Stimulated activated CD4-positive, alpha-beta T cell treated with anti-CD3 and anti-CD28 coated beads, Interleukin-12 subunit alpha, Interleukin-12 subunit beta, amount 100 ng/mL, for 4 hours (primary cell): Measurements from ENCODE around the gene ELMO1.
A peak's percentile ranks its signal among the peaks of the same experiment; 100 is the strongest.

Source experiments
- DNase-seq: peaks from one replicate; pipeline ENCODE4 v3.0.0-alpha.2; 2020

The ELMO1 gene

DNA sequence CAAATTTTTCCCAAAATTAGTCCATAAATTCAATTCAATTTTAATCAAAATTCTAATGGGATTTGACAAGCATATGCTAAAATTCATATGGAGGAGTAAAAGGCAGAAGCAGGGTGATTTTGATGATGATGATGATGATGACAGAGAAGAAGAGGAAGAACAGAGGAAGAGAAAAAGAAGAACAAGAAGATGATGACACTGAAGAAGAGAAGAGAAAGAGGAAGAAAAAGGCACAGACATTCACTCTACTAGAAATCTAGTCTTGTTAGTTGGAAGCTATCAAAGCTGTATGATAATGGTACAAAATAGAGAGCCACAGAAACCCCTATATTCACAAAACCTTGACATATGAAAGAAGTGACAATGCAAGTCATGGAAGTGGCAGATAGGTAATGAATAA lies 157.9 kb downstream of the ELMO1 start:
- DNase-seq: no peak

- no peak for DNase-seq
Measured at GRCh38 chr7:37289781-37290180, 158.9 kb downstream of the ELMO1 start.

DNA sequence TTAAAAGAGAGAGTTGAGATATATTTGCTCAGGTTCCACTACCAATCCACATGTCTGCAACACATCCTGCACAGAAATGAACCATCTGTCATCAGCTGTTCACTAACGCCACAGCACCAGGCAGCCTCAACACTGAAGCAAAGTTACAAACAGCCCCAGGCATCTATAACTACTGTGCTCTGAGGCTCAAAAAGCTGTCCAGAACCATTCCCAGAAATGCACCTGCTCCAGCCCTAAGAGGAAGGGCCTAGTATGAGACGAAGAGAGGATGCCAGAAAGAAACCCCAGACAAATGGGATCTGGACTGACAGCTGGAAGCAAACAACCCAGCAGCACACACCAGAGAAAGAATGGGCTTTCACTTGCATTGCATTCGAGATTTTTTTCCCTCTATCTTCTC lies 159.3 kb downstream of the ELMO1 start:
- DNase-seq: no peak

DNA sequence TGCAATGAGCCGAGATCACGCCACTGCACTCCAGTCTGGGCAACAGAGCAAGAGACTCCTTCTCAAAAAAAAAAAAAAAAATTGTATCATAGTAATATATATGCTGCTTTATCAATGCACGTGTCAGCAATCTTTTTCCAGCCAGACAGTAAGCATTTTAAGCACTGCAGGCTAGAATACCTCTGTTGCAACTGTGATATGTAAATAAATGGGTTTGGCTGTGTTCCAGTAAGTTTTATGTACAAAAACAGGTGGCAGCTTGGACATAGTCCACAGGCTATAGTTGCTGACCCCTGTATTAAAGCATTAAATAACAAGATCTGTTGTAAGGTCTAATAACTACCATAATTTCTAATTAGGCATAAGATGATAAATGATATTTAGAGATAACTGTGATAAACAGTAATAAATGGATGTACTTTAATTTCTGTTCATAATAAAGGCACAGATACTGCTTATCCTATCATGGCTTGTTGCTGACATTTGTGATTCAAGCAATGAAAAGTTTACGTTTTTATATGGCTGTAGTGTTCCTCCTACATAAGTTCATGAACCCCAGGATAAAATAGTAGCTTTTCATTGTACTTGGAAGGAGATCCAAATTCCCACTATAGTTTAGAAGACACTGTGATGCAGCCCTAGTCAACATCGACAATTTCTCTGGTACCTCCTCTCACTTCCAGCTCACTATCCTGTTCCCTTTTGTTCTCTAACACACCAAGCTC lies 161.4 kb downstream of the ELMO1 start:
- DNase-seq: no peak

GRCh38 chr7:37286454-37286832 lies 162.2 kb downstream of the ELMO1 start:
- DNase-seq: no peak

GRCh38 chr7:37285706-37286453 lies 162.8 kb downstream of the ELMO1 start:
- DNase-seq: no peak

DNA sequence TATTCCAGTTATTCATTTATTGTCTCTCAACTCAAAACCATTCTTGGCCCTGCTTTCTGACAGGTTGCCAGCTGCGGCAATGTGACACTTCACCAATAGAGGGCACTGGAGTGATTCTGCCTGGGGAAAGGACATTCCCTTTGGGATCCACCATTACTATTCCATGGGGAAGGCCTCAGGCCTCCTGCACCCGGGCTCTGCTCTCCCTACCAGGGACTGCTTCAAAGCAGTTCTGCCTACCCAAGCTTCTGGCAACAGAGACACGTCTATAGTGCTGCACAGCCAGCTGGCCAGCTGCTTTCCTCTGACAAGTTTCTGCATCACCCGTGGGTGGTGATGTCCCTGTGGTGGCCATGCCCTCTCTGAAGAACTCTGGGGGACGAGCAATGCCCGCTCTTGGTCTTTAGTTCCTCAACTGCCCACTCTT lies 163.8 kb downstream of the ELMO1 start:
- DNase-seq: peak; percentile 33

DNA sequence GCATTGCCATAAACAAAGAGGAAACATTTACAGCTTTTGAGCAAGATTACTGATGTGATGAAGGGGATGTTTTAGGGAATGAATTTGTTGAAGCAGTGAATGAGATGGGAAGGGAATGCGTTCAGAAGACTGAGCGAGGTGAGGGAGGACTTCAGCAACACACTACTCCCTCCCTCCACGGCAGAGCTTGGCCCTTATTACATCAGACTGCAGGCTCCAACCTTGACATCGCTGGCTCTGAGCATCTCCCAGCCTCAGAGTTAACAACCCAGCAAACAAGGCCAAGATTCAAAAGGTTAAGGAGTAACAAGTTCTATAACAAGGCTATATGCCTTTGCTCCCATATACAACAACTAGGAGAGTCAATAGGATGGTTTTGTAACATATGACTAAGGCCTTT lies 164.4 kb downstream of the ELMO1 start:
- DNase-seq: no peak

GRCh38 chr7:37283716-37284115 lies 164.9 kb downstream of the ELMO1 start:
- no peak for DNase-seq

DNA sequence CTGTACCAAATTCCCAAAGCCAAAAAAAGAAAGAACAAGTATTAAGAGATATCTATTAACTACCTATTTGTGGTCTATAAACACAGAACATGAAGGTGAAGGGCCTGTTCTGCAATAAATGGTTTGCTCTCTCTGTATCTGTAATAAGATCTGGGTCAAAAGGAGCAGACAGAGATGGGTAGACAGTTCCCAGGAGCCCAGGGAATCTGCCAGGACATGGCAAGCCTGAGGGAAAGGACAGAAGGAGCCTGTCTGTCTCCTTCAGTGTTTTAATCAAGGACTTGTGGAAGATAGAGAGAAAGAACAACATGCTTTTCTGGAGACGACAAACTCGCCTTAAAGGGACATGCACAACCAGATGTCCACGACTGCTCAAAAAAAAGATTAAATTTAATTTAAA lies 165.7 kb downstream of the ELMO1 start:
- DNase-seq: no peak

DNA sequence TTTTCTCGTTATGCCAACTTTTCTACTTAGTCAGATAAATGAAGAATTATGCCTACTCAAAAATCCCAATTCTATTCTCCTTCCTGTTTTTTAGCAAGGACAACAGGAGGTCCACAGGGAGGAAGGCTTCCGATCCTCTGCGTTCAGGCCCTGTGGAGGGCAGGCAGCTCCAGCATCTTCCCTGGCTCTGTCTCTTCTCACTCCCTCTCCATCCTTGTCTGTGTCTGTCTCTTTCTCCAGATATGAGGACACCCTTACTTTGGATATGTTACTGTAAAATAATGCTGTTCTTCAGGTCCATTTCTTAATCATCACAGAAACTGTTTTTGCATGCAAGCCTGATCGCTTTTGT lies 166.6 kb downstream of the ELMO1 start:
- DNase-seq: no peak

GRCh38 chr7:37281368-37282092 lies 167.1 kb downstream of the ELMO1 start:
- DNase-seq: no peak

DNA sequence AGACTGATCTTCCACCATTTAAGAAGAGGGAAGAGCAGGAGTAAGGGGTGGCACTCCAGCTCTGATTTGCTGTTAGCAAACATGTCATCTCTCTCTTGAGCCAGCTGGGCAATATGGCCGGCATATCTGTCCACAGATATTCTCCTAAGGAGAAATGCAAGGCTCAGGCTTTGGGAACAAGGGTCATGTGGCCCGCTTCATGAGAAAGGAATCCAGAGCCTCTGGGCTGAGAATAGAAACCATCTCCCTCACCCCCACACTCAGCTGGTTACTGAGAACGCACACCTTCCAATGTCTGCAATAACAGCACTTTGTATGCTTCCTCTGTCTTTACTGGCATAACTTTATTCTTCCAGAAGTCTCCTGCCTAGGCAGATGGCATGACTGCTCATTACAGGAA lies 171.2 kb downstream of the ELMO1 start:
- DNase-seq: no peak

DNA sequence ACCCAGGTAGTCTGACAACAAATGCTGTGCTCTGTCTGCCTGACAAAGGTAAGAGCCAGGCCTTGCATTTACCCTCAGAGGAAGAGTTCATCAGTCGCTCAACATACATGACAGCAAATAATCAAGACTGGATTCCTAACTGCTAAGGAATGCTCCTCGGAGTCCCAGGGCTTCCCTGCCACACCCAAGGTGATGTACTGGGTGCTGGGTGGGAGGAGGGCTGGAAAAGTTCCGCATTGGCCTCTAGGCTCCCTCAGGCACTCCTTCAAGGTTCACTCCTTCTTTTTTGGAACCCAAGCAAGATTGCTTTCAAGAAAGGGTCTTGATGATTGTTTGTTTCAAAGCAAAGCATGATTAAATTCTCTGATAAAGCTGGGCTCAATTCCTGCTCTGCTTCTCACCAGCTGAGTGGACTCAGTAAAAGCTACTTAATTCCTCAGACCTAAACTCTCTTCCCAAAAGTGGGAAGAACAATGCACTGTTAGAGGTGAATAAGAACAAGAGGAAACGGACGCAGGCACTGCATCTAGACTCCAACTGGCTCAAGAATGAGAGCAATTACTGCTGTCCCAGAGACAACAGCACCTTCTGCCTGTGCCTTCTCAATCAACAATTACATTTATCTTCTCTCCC lies 173.5 kb downstream of the ELMO1 start:
- DNase-seq: no peak

DNA sequence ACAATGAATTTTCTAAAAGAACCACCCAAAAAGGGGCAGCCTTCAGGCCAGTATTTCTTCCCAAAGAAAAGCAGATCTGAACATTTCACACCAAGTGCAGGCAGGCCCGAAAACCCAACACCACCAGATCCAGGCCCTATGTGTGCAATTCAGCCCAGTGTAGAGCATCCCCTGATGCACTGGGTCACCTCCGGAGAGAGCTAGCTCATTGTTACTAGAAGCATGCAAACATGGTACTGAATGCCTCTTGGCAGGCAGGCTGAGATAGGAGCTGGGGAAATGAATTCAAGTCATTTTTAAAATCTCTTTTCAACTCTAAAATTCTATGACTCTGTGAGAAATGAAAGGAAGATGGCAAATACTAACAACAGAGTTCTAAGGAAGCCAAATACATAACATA lies 174.8 kb downstream of the ELMO1 start:
- DNase-seq: no peak

DNA sequence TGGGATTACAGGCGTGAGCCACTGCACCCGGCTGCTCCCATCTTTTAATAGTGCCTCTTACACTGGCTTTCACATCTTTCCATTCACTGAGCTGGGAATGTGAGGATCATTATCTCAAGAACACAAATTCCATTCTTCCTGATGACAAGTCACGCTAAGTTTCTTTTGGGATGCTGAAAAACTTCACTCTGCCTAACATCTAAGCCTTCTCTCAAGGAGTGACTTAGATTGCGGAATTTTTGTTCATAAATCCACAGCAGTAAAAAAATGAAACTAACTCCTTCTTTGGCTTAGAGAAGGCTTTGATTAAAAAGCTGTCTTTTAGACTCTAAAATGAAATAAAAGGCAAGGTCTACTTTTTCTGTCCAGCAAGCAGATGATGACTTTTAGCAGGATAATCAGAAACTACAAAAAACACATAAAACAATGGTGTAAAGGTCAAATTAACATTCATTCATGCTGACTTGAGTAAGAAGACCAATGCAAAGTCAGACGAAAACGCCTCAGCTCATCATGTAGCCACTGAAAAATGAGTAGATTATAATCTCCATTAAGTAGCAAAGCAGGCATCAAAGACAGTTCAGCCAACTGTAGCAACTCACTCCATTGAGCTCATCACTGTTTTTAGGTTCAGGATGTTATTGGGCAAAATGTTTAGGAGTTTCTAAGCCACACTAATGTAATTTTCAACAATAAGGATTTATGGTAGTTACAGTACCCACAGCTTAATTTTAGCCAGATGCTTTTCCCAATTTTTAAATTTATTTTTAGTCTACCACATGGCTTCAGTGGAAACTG lies 178.8 kb downstream of the ELMO1 start:
- no peak for DNase-seq

DNA sequence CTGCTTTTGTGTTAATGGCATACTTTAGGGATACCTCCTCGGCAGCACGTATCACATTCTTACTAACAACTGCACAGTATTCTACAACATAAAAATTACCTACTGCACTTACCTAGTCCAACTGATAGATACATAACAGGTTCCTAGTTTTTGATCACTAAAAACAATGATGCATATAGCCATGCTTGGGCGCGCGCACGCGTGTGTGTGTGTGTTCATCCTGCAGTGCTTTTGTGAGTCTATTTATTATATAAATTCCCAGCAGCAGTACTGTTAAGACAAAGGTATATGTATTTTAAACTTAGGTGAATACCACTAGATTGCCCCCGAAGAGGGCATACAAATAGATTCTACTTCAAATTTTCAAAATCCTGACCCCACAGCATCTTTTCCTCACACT lies 181.4 kb downstream of the ELMO1 start:
- no peak for DNase-seq

- DNase-seq: no peak
Measured at GRCh38 chr7:37265876-37266275, 182.8 kb downstream of the ELMO1 start.

- no peak for DNase-seq
Measured at GRCh38 chr7:37265006-37265405, 183.7 kb downstream of the ELMO1 start.

GRCh38 chr7:37262181-37262580 lies 186.5 kb downstream of the ELMO1 start:
- no peak for DNase-seq

- DNase-seq: no peak
Measured at GRCh38 chr7:37259319-37259821, 189.3 kb downstream of the ELMO1 start.

DNA sequence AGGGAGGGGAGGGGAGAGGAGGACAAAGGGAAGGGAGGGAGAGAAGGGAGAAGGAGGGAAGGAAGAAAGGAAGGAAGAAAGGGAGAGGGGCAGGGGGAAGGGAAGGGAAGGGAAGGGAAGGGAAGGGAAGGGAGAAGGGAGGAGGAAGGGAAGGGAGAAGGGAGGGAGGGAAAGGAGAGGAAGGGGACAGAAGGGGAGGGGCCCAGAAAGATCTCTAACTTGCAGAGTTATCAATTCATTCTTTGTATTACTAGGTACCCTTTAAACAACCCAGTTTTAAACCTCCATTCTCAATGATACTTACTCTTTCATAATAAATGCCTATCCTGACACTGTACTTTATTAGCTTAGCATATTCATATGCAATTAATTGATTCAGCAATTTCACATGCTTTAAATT lies 192.0 kb downstream of the ELMO1 start:
- no peak for DNase-seq
